Measurements from ENCODE around the gene FAM184B. TPM values are rescaled to one million over a fixed set of nuclear protein-coding genes. Genes with fewer than 3 reads are reported as not detected.

Gene FAM184B
- total RNA-seq, 1 donor from 2014 or later = 0.17 TPM

GRCh38 chr4:17814140-17814539 lies 32.7 kb upstream of the FAM184B start:
- Mint-ChIP-seq H3K9me3 (ENCODE audit: low read depth) (no peaks in the 10 kb centered on the region), H3K36me3 (ENCODE audit: insufficient read depth) (no peaks in the 10 kb centered on the region), H3K4me1 (ENCODE audit: low read depth) (peaks cover 14% of the 10 kb centered on the region), H3K27ac (no peak overlapping the region), H3K27me3 (no peaks in the 10 kb centered on the region), H3K4me3 (ENCODE audit: low read depth) (no peak overlapping the region)
- no peak for DNase-seq (ENCODE audit: low spot score, unreplicated experiment)
- no peak for TF ChIP-seq CTCF (IDR thresholded peaks at IDR 0.05; ENCODE audit: unreplicated experiment)

GRCh38 chr4:17812801-17813200 lies 31.4 kb upstream of the FAM184B start:
- Mint-ChIP-seq H3K9me3 (ENCODE audit: low read depth) (no peaks in the 10 kb centered on the region), H3K27me3 (no peaks in the 10 kb centered on the region), H3K27ac (no peak overlapping the region), H3K36me3 (ENCODE audit: insufficient read depth) (peaks cover 2% of the 10 kb centered on the region), H3K4me3 (ENCODE audit: low read depth) (peak overlapping the region; percentile 96), H3K4me1 (ENCODE audit: low read depth) (peaks cover 25% of the 10 kb centered on the region)
- no peak for DNase-seq (ENCODE audit: low spot score, unreplicated experiment)
- no peak for TF ChIP-seq CTCF (IDR thresholded peaks at IDR 0.05; ENCODE audit: unreplicated experiment)

- TF ChIP-seq CTCF (IDR thresholded peaks at IDR 0.05; ENCODE audit: unreplicated experiment) = no peak
- Mint-ChIP-seq H3K27me3 (no peaks in the 10 kb centered on the region), H3K4me3 (ENCODE audit: low read depth) (peak overlapping the region; percentile 96), H3K9me3 (ENCODE audit: low read depth) (no peaks in the 10 kb centered on the region), H3K36me3 (ENCODE audit: insufficient read depth) (peaks cover 4% of the 10 kb centered on the region), H3K27ac (peak overlapping the region; percentile 33), H3K4me1 (ENCODE audit: low read depth) (peaks cover 32% of the 10 kb centered on the region)
- DNase-seq (ENCODE audit: low spot score, unreplicated experiment) = no peak
Measured at GRCh38 chr4:17812125-17812524, 30.7 kb upstream of the FAM184B start.

- H3K4me1 Mint-ChIP-seq (ENCODE audit: low read depth) = peaks cover 36% of the 10 kb centered on the region
- TF ChIP-seq CTCF (IDR thresholded peaks at IDR 0.05; ENCODE audit: unreplicated experiment) = no peak
- H3K9me3 Mint-ChIP-seq (ENCODE audit: low read depth) = no peaks in the 10 kb centered on the region
- H3K27ac Mint-ChIP-seq = peak overlapping the region; percentile 98
- H3K36me3 Mint-ChIP-seq (ENCODE audit: insufficient read depth) = peaks cover 4% of the 10 kb centered on the region
- no peak for DNase-seq (ENCODE audit: low spot score, unreplicated experiment)
- no peaks in the 10 kb centered on the region for H3K27me3 Mint-ChIP-seq
- peak overlapping the region; percentile 96 for H3K4me3 Mint-ChIP-seq (ENCODE audit: low read depth)
Measured at GRCh38 chr4:17811078-17811603, 29.7 kb upstream of the FAM184B start.

GRCh38 chr4:17810260-17811077 lies 29.0 kb upstream of the FAM184B start, which contains the start of the genes DCAF16 and NCAPG:
Gene DCAF16 (minus strand): TSS chr4:17810757. CDS start chr4:17804141, 6,616 bp downstream.
Gene NCAPG (plus strand): TSS chr4:17810979. CDS start chr4:17811078, 99 bp downstream.
- peak; percentile 99 for DNase-seq (ENCODE audit: low spot score, unreplicated experiment)
- H3K4me1 Mint-ChIP-seq (ENCODE audit: low read depth) = peaks cover 36% of the 10 kb centered on the region
- TF ChIP-seq CTCF (IDR thresholded peaks at IDR 0.05; ENCODE audit: unreplicated experiment) = no peak
- H3K9me3 Mint-ChIP-seq (ENCODE audit: low read depth) = no peaks in the 10 kb centered on the region
- H3K27ac Mint-ChIP-seq = peak within 1 kb of the TSS; percentile 98
- H3K27me3 Mint-ChIP-seq = no peaks in the 10 kb centered on the region
- peaks cover 4% of the 10 kb centered on the region for H3K36me3 Mint-ChIP-seq (ENCODE audit: insufficient read depth)
- peak within 1 kb of the TSS; percentile 96 for H3K4me3 Mint-ChIP-seq (ENCODE audit: low read depth)

Data from progenitor cell of endocrine pancreas (in vitro differentiated cells).